Inflammatory macrophage treated with lipopolysaccharide for 4 hours (primary cell): ENCODE measurements around the gene KCNT1.

Source experiments
- DNase-seq: peaks from one replicate; pipeline ENCODE4 v3.0.0-alpha.2; 2020

KCNT1 gene

DNA sequence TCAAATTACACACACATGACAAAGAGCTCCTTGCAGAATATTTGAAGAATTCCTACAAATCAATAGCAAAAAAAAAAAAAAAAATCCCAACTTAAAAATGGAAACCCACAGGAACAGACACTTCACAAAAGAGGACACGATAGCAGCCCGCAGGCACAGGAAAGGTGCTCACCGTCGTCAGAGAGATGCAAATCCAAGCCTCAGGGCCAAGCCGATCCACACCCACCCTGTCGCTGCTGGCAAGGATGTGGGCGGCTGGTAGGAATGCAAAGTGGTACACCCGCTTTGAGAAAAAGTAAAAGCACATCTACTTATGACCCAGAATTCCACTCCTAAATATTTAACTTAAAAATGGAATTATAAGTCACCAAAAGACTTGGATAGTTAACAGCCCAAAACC lies 28.0 kb upstream of the KCNT1 start:
- DNase-seq, result no peak

- DNase-seq, result no peak
Observed at GRCh38 chr9:135674977-135675376, 27.0 kb upstream of the KCNT1 start.

- no peak for DNase-seq
Observed at GRCh38 chr9:135676891-135677290, 25.1 kb upstream of the KCNT1 start.

DNA sequence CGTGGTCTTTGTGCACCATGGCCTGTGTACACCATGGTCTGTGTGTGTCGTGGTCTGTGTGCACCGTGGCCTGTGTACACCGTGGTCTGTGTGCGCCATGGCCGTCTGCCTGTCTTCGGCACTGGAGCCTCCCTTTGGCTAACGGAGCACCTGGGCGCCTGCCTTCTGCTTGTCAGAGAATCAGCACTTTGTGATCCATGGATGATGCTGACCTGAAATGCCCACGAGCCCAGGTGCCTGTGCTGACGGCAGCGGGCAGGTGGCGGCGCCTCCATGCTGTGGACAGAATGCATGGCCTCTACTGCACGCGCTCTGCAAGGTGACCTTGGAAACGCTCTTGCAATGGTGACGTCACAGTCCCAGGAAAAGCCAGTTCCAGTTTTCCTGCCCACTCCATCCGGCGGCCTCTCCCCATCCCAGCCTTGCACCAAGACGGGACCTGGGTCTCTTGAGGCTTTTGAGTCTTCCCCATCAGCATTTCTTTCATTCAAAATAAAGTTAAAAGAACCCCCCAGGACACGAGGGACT lies 24.3 kb upstream of the KCNT1 start:
- no peak for DNase-seq

DNA sequence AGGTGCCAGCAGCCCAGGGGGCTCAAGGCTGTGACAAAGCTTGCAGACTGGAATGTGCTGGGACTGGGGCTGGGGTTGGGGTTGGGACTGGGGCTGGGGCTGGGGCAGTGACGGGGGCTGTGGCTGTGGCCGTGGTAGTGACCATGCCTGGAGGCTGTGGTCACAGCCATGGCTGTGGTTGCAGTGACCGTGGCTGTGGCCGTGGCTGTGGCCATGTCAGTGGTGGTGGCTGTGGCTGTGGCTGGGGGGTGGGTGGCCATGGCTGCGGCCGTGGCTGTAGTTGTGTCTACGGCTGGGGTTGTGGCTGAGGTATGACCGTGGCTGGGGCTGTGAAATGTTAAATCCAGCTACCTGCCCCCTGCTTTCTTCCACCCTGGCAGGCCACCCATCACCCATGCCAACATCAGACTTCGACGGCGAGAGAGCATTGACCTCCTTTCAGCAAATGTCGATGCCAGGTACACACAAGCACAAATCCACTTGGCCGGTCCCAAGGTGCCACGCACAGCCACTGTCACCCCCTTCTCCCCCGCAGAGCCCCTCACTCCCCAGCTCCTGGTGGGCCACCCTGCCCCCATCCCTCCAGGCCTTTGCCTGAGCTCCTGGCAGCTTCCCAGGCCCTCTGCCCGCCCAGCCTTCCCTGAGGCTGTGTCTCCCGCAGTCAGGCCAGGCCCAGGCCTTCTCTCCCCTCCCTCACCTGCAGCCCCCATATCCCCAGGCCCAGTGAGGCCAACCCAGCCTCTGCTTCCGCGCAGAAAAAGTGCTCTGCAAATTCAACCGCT lies 23.6 kb upstream of the KCNT1 start:
- no peak for DNase-seq

GRCh38 chr9:135680056-135680455 lies 21.9 kb upstream of the KCNT1 start:
- no peak for DNase-seq

DNA sequence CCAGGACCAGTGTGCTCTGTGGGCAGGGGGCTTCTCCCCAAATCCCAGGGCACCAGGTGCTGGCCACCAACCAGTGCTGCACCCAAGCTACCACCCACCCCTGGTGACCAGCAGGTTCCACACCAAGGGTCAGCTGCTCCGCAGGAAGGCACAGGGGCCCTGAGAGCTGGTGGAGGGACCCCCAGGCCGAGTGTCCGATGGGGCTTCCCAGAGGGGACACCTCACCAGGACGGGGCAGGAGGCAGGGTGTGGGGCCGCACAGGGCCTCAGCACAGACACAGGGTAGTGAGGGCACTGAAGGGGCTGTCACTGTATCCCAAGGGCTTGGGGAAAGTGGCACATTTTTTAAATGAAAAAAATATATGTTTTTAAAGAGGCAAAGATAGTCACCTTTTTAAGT lies 20.8 kb upstream of the KCNT1 start:
- no peak for DNase-seq

DNA sequence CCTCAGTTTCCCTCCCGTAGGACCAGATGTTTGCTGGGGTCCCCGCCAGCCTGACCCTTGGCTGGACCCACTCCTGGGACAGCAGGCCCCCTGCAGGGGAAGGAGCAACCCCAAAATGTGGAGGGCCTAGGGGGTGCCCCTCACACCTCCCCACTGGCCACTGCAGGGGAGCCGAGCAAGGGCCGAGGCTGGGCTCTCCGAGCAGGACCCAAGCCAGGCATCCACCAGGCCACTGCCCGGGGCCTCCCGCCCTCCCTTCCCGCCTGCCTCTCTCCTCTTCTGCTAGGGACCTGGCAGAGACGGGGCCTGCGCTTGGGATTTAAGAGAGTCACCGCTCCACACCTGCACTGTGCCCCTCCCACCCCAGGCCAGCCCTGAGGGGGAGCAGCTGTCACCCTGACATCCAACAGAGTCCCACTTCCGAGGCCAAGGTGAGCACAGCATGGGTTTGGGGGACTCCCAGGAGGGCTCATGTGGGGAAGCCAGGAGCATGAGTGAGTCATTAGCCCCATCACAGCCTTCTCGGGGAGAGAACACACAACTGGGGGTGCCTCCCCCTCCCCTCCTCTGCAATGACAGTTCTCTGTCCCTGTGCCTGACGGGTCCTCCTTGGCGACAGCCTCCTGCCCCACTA lies 18.5 kb upstream of the KCNT1 start:
- no peak for DNase-seq

GRCh38 chr9:135684691-135685090 lies 17.3 kb upstream of the KCNT1 start:
- no peak for DNase-seq

GRCh38 chr9:135687216-135687615 lies 14.8 kb upstream of the KCNT1 start:
- no peak for DNase-seq

- DNase-seq, result no peak
Observed at GRCh38 chr9:135689011-135689410, 13.0 kb upstream of the KCNT1 start.

- no peak for DNase-seq
Observed at GRCh38 chr9:135690836-135691570, 11.0 kb upstream of the KCNT1 start.

- no peak for DNase-seq
Observed at GRCh38 chr9:135692410-135692809, 9.6 kb upstream of the KCNT1 start.

DNA sequence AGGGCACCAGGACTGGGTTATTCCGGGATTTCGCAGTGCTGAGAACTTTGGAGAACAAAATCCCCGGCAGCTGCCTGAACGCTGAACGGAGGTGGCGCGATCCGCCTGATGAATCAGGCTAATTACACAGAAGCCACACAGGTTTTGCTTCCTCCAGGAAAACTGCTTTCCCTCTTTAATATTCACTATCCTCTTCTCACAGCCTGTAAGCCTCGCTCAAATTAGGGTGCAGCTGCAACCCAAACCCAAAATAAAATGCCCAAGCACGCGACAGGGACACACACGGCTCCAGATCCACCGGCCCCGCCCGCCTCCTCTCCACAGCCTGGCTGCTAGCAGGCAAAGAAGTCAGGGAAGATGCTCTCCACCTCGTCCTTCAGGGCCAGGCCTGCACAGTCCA lies 8.7 kb upstream of the KCNT1 start:
- no peak for DNase-seq

- DNase-seq, result no peak
Observed at GRCh38 chr9:135693771-135694170, 8.2 kb upstream of the KCNT1 start.

GRCh38 chr9:135694414-135694813 lies 7.6 kb upstream of the KCNT1 start:
- DNase-seq, result no peak

DNA sequence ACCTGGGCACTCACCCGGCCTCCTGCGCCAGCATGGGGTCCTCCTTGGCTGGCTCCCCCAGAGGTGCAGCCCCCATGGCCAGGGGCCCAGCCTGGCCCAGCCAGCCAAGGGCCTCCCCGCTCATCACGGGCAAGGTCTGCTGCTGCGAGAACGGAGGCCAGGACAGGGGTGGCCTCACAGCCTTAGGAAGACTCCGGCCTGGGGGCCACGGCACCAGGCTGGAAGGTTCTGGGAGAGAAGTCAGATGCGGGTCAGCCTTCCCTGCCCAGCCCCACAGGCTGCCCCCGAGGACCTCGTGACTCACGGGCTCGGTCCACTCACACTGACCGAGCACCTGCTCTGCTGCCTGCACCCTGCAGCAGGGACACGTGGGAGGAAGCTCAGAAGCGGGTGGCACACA lies 6.9 kb upstream of the KCNT1 start:
- DNase-seq, result no peak

DNA sequence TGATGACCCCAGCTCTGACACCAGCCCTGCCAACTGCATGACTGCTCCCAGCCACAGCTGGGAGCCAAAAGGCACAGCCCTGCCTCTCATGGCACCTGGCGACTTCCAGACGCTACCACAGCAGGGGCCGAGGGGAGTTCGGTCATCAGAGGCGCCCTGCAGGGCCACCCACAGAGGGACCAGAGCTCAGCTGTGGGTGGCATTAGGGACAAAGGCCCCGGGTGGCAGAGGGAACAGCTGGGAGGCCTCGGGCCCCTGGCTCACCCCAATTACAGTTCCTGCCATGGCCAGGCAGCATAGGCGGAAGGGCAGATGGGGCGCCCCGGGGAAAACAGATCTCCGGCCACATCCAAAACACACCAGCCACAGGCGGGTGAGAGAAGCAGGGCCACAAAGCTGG lies 6.3 kb upstream of the KCNT1 start:
- DNase-seq, result no peak

DNA sequence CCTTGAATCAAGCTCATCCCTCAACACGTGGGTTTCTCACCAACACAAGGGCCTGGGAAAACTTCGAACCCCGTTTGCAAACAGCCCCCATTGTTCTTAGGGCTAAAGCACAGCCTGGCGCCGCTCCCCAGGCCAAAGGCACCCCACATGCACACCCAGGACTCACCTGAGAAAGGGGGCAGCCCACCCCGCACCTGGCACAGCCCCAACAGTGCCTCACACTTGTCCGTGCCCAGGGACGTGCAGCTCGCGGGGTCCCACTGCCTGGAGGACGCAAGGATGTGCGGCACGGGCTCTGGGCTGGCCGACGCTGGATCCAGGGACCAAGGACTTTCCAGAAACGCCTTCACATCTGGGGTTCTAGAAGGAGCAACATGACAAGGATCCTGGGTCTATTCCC lies 5.5 kb upstream of the KCNT1 start:
- no peak for DNase-seq

DNA sequence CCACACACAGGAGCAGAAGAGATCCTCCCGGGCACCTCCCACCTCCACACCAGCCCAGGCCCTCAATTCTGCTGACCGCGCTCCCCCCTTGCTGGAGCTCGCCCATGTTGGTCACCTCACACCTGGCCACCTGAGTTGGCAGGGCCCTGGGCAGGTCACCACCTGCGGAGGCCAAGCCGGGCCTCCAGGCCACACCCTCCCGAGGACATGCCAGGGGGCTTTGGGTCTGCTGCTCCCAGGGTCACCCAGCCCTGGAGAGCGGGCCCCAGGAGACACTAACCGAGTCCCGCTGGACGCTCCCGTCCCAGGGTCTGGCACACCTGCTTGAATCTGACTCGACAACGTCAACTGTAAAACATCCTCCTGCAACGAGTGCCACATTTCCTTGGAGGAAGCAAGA lies 4.8 kb upstream of the KCNT1 start:
- DNase-seq, result no peak

DNA sequence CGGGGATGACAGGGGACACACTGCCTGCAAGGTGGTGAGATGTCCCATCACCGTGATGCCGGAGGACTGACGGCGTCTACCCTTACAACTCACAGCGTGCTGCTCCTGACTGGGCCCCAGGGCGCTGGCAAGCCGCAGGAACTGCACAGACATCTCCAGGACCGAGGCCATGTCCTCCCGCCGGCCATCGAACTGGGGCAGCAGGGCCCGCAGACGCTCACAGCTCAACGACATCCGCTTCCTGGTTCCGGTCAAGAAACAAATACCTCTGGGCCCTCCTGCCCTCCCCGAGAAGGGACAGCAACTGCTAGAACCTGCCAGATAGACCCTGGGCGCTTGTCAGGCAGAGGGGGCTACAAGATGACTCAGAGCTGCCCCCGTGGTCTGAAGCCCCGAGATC lies 3.7 kb upstream of the KCNT1 start:
- no peak for DNase-seq

DNA sequence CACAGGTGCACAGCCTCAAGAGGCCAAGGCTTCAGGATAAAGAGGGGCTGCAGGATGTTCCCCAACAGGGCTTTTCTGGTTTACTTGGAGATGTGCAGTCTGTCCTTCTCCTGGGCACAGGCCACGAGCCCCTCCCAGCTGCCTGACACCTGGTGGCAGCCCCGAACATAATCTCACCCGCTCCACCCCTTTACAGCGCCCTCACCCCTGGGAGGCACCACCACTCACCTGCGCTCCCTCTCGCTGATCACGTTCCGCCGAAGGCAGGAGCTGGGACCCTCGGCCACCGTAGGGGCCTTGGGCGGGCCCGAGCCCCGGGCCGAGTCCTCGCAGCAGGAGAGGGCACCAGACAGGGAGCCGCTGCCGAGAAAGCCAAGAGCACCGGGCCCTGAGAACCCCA lies 3.2 kb upstream of the KCNT1 start:
- no peak for DNase-seq

- no peak for DNase-seq
Observed at GRCh38 chr9:135699440-135699839, 2.5 kb upstream of the KCNT1 start, which contains the start of gene SOHLH1. TSS of gene SOHLH1 (minus strand) at chr9:135699481. CDS start at chr9:135699467, 14 bp downstream.

- no peak for DNase-seq
Observed at GRCh38 chr9:135700525-135700924, 1.5 kb upstream of the KCNT1 start.
